ENCODE measurements around the gene ADNP2. TPM values are rescaled to one million over a fixed set of nuclear protein-coding genes. Genes with fewer than 3 reads are reported as not detected.

The ADNP2 gene
- total and polyA plus RNA-seq, 2 of the 4 experiments (the other 2 are of a cell fraction) = 5.6 to 18.3 TPM

GRCh38 chr18:80189531-80189865 lies 80.4 kb downstream of the ADNP2 start:
- H2AFZ ChIP-seq (replicated peaks; ENCODE audit: low read length, poor library complexity) = no peak overlapping the region
- H2BK120ac ChIP-seq (ENCODE audit: low read depth, low read length) = no peak overlapping the region
- BruUV-seq (replicated peaks) = no TSS peak
- no peak overlapping the region for H3K4me2 ChIP-seq (ENCODE audit: low read depth, low read length)
- no peak for ATAC-seq (ENCODE audit: low read depth)
- TF ChIP-seq RFX5 (IDR thresholded peaks at IDR 0.05; ENCODE audit: low read depth, low read length) = no peak
- TF ChIP-seq FOS (IDR thresholded peaks at IDR 0.05; ENCODE audit: low read depth, low read length) = no peak
- no peak for TF ChIP-seq MAZ (IDR thresholded peaks at IDR 0.05; ENCODE audit: borderline replicate concordance, low read depth, low read length)
- TF ChIP-seq SMC3 (IDR thresholded peaks at IDR 0.05; ENCODE audit: low read depth, low read length) = no peak
- no peak for TF ChIP-seq USF2 (IDR thresholded peaks at IDR 0.05; ENCODE audit: low read depth, low read length)
- no peak for TF ChIP-seq CTCF (conservative IDR thresholded peaks at IDR 0.05; ENCODE audit: low read depth, low read length)
- TF ChIP-seq RAD21 (IDR thresholded peaks at IDR 0.05; ENCODE audit: low read length) = no peak
- TF ChIP-seq BHLHE40 (IDR thresholded peaks at IDR 0.05; ENCODE audit: low read depth, low read length) = no peak
- TF ChIP-seq NFE2L2 (IDR thresholded peaks at IDR 0.05; ENCODE audit: low read depth, low read length) = no peak
- no peak for TF ChIP-seq MAFK (IDR thresholded peaks at IDR 0.05; ENCODE audit: low read depth, low read length)
- TF ChIP-seq ELK1 (IDR thresholded peaks at IDR 0.05; ENCODE audit: borderline replicate concordance, low read depth, low read length) = no peak
- TF ChIP-seq RCOR1 (IDR thresholded peaks at IDR 0.05; ENCODE audit: insufficient replicate concordance, low read length) = no peak
- TF ChIP-seq CHD1 (IDR thresholded peaks at IDR 0.05; ENCODE audit: low read depth, low read length) = no peak
- TF ChIP-seq MXI1 (IDR thresholded peaks at IDR 0.05; ENCODE audit: borderline replicate concordance, low read depth, low read length) = no peak
- no peak for TF ChIP-seq CEBPB (IDR thresholded peaks at IDR 0.05; ENCODE audit: low read depth, low read length)
- no peak overlapping the region for H4K5ac ChIP-seq (ENCODE audit: low read depth, low read length)
- in situ Hi-C loops (cut with MboI; ENCODE audit: low sequenced_read_pairs) = no loop called here
- H3K79me1 ChIP-seq (ENCODE audit: low read depth in 1 of 2, low read length in 2 of 2) = peaks cover 0 to 3% of the 10 kb centered on the region in 2 experiments; a peak in 1 of 4 replicates
- no peak overlapping the region for H3K56ac ChIP-seq (ENCODE audit: extremely low read depth, insufficient read depth, low read length)
- DNase-seq = no peak
- WGBS, 2 experiments (ENCODE audit: extremely low coverage in 2 of 2, insufficient read length in 1 of 2) = 89% methylated on average over 8 of the region's 10 CpGs; no CpG with 5 or more reads in 1 of the 2 experiments
- H4K8ac ChIP-seq (ENCODE audit: low read depth in 2 of 2, low read length in 2 of 2) = no peak overlapping the region
- dilution Hi-C loops (cut with HindIII; ENCODE audit: low sequenced_read_pairs, unreplicated experiment) = no loop called here
- H4K20me1 ChIP-seq (ENCODE audit: insufficient read depth, low read length) = no peaks in the 10 kb centered on the region; the same call in 1 of the 2 replicates
- H3K9me3 ChIP-seq (ENCODE audit: control insufficient read depth, insufficient read depth, low read length) = no peaks in the 10 kb centered on the region
- no peaks in the 10 kb centered on the region for H3K4me1 ChIP-seq (ENCODE audit: control insufficient read depth, insufficient read depth, low read length)
- intact Hi-C loops (cut with micrococcal nuclease) = no loop called here
- H2BK5ac ChIP-seq (ENCODE audit: low read depth, low read length, poor library complexity, severe bottlenecking) = no peak overlapping the region
- CTCF ChIA-PET = no interaction called here
- H3K18ac ChIP-seq (ENCODE audit: low read depth, low read length) = no peak overlapping the region
- H2AK5ac ChIP-seq (ENCODE audit: low read depth, low read length) = no peak overlapping the region
- POLR2A ChIA-PET (ENCODE audit: unreplicated experiment) = no interaction called here
- H3K36me3 ChIP-seq (ENCODE audit: control insufficient read depth, insufficient read depth, low read length) = no peaks in the 10 kb centered on the region
- H3K23ac ChIP-seq (ENCODE audit: low read depth, low read length) = no peak overlapping the region
- H3K9ac ChIP-seq (ENCODE audit: low read depth, low read length) = no peak overlapping the region
- H3K27me3 ChIP-seq (ENCODE audit: control insufficient read depth, insufficient read depth, low read length) = no peaks in the 10 kb centered on the region
- H3K4me3 ChIP-seq (ENCODE audit: insufficient read depth, low read depth, low read length) = no peak overlapping the region
- no peak overlapping the region for H3K27ac ChIP-seq (ENCODE audit: insufficient read depth, low read length)
- H2AK9ac ChIP-seq (replicated peaks; ENCODE audit: low read depth, low read length, poor library complexity) = no peak overlapping the region
- no peak overlapping the region for H2BK15ac ChIP-seq (ENCODE audit: low read depth, low read length)
- no peak overlapping the region for H3K4ac ChIP-seq (ENCODE audit: low read depth, low read length)
- H3K14ac ChIP-seq (replicated peaks; ENCODE audit: low read depth, low read length) = no peak overlapping the region
- no peak overlapping the region for H2BK20ac ChIP-seq (ENCODE audit: low read depth, low read length)
- H4K91ac ChIP-seq (ENCODE audit: insufficient read depth, low read depth, low read length) = no peak overlapping the region
- no peaks in the 10 kb centered on the region for H3K9me1 ChIP-seq (ENCODE audit: insufficient read depth, low read length)

All from IMR-90 (cell line).